GM18498 (cell line): ENCODE measurements around the gene NANOS3.

Experiments
- ATAC-seq: cut with Tn5 transposase; IDR thresholded peaks from one replicate; pipeline ENCODE4 v1.9.1; 2021; ENCODE audit warnings: mild to moderate bottlenecking, moderate library complexity; ENCODE audit not compliant: unreplicated experiment

The NANOS3 gene

DNA sequence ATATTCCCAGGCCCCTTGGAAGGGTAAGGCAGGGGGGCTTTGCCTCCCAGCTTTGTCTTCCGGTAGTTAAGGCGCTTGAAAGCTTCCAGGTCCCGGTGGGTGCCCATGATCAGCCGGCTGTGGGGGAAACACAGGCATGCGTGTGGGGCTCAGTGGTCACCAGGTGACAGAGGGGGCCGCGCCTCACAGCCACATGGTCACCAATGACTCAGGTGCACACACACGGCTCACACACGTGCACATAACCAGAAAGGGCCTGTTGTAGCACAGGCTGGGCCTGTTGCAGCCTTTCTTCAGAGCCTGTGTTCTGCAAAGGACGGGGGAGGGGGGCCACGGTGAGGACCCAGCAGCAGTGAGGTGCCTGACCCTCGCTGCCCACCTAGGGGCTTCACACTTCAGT is 5.9 kb downstream of the NANOS3 start:
- no peak for ATAC-seq

GRCh38 chr19:13883516-13884064 is 6.7 kb downstream of the NANOS3 start:
- ATAC-seq, result no peak

- no peak for ATAC-seq
These were observed 8.0 kb downstream of the NANOS3 start for GRCh38 chr19:13884726-13885591.

GRCh38 chr19:13885826-13886365 is 9.0 kb downstream of the NANOS3 start:
- no peak for ATAC-seq

- no peak for ATAC-seq
These were observed 10.1 kb downstream of the NANOS3 start for GRCh38 chr19:13887018-13887436.

DNA sequence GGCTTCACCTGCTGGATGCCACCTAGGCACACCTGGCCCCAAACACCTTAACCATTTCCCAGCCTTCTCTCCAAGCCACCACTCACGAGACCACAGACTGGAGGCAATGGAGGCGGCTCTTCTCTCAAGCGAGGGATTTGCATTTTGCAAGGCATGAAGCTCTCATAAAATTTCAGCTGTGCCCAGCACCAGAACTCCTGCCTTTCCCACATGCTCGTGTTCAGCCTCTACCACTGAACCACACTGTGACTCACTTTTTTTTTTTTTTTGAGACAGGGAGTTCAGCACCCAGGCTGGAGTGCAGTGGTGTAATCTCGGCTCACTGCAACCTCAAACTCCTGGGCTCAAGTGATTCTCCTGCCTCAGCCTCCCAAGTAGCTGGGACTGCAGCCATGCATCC is 10.6 kb downstream of the NANOS3 start:
- ATAC-seq, result no peak

GRCh38 chr19:13888281-13888680 is 11.3 kb downstream of the NANOS3 start:
- no peak for ATAC-seq

- no peak for ATAC-seq
These were observed 13.2 kb downstream of the NANOS3 start for GRCh38 chr19:13890136-13890535.

DNA sequence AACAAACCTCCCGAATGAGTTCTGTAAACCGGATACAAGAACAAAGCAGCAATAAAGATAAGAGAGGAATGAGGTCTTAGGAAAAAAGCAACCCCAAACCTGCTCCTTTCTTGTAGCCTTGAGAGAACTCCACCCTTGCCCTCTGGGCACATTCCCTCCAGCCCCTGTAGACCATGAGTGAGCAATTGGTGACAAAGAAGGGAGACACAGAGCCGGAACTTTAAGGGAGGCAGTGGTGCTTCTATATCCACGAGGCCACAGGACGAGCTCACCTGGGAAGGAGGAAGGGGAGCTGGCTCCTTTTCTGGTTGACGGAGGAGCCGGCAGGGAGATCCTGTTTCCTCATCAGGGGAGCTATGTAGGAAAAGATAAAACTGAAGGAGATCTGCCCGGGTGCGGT is 15.9 kb downstream of the NANOS3 start:
- no peak for ATAC-seq

DNA sequence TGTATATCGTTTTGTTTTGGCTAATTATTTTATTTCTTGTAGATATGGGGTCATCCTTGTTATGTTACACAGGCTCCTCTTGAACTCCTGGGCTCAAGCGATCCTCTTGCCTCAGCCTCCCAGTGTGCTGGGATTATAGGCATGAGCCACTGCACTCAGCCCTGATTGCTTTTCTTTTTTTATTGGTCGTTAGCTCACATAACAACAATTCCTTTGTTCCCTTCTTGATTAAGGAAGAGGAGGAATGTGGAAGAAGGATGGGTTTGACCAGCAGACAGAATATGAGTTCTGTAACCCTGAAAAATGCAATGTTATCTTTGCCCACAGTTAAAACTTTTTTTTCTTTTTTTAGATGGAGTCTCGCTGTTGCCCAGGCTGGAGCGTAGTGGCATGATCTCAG is 17.6 kb downstream of the NANOS3 start:
- ATAC-seq, result no peak

GRCh38 chr19:13896227-13896626 is 19.3 kb downstream of the NANOS3 start:
- ATAC-seq, result no peak

- no peak for ATAC-seq
These were observed 22.5 kb downstream of the NANOS3 start for GRCh38 chr19:13899393-13899792.

DNA sequence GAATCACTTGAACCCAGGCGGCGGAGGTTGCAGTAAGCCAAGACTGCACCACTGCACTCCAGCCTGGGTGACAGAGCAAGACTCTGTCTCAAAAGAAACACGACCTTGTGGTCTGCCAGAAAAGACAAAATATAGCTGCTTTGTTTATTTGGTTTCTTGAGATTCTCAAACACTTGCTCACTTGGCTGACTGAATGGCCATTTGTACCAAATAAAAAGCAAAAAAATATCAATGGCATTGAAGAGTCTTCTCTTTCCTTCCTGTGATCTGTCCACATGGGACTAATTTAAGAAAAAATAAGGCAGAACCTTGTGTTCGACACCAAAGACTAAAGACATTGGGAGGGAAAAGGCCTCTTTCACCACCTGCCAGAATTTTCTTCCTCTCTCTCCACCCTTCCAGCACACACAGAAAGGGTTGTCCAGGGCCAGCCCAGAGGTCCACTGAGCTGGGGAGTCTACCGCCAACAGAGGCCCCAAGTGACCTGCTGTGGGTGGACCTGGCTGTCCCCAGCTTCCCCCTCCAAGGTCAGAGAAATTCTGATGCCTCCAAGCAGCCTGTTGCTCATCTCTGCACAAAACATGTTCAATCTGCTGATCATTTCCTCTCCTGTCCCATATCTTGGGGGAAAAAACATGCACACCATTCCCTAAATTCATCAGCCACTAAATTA is 23.1 kb downstream of the NANOS3 start:
- ATAC-seq, result no peak

DNA sequence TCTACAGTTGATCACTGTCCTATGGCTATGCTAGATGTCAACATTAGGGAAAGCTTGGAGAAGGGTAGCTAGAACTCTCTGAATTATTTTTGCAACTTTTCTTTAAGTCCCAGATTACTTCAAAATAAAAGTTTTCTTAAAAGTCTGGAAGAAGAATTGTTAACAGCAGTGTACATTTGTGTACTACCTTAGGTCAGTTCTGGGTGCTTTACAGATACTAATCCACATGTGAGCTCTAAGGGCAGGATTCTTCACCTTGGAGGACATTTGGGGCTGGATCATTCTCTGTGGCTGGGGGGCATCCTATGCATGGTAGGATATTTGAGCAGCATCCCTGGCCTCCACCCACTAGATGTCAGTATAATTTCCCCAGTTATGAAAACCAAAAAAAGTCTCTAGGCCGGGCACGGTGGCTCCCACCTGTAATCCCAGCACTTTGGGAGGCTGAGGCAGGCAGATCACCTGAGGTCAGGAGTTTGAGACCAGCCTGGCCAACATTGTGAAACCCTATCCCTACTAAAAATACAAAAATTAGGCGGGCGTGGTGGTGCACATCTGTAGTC is 26.1 kb downstream of the NANOS3 start:
- no peak for ATAC-seq

DNA sequence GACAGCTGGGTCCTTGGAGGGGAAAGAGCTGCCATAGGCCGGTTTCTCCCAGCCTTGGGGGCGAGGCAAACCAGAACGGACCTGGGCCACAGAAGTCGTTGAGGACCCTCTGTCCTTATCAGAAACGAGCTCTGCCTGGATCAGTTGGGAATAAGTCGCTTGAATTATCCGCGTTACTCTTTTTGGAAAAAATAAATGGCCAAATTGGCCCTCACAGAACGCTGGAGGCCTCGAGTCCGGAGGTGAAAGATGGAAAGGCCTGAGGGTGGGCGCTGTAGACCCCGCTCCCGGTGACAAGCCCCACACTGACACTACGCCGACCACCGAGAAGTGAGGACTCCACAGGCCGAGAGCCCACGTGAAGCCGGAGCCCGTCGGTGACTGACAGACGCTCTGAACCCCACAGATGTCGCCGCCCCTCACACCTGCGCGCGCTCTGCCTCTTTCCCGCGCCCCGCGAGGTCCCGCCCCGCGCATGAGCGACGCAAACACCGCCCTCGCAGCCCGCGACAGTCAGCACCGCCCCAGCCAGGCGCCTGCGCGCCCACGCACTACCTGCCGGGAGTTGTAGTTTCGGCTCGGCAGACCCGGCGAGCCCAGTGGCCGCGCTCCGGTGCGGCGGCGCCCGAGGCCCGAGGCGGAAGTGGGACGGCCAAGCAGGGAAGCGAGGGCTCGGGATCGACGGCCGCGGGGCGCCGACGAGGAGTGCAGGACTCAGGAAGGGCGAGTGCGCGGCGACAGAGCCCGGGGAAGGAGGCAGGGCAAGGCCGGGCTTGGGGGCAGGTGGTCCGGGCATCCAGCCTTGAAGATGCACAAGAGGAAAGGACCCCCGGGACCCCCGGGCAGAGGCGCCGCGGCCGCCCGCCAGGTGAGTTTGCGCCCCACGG is 28.9 kb downstream of the NANOS3 start, which contains the start of the genes BRME1 and CC2D1A:
Gene BRME1 (minus strand): TSS at position 484 of the 887 bp plus-strand sequence. CDS start 1,225 bp downstream, outside the sequence.
Gene CC2D1A (plus strand): TSS at position 568 of the 887 bp plus-strand sequence. CDS start 241 bp downstream, at position 809.
- ATAC-seq, result peak; percentile 94

- ATAC-seq, result peak; percentile 4
These were observed 29.6 kb downstream of the NANOS3 start for GRCh38 chr19:13906521-13906904.

DNA sequence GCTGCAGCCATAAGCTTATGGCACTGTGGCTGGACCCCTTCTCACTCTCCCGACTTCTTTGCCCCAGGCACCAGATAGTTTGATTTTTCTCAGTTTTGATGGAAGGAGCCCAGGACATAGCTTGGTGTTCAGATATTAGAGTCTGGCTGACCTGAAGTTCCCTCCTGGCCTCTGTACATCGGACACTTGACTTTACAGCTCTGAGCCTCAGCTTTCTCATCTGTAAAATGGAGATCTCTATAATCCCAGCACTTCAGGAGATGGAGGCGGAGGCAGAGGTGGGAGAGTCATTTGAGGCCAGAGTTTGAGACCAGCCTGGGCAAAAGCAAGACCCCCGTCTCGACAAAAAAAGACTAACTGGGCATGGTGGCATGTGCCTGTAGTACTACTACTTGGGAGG is 30.0 kb downstream of the NANOS3 start:
- ATAC-seq, result no peak

- no peak for ATAC-seq
These were observed 31.7 kb downstream of the NANOS3 start for GRCh38 chr19:13908674-13909073.

DNA sequence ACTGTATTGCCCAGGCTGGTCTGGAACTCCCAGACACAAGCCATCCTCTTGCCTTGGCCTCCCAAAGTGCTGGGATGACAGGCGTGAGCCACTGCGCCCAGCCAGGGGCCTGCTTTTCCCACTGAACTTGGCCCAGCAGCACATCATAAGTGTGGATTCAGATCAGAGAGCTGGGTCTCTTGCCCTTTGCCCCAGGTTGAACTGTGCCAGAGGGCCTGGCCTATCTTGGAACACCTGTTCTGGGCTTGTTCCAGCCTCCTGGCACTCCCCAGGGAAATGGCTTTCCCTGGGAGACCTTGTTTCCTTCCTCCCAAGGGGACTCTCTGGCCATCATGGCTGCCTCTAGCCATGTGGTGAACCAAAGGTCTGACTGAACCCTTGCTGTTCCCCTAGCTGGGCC is 32.5 kb downstream of the NANOS3 start:
- no peak for ATAC-seq

DNA sequence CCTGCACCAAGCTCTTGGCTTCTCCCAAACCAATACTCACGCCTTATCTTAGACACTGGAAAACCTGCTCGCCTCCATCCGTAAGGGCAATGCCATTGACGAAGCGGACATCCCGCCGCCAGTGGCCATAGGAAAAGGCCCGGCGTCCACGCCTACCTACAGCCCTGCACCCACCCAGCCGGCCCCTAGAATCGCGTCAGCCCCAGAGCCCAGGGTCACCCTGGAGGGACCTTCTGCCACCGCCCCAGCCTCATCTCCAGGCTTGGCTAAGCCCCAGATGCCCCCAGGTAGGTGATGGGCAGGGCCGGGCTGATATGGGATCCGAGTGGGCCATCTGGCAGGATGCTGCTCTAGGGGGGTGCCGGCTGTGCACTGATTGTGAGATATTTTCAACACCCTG is 36.4 kb downstream of the NANOS3 start:
- ATAC-seq, result no peak
